IMR-90 (cell line): ENCODE data around the gene TNS1. TPM values are rescaled to one million over a fixed set of nuclear protein-coding genes. Genes with fewer than 3 reads are reported as not detected.
A peak's percentile ranks its signal among the peaks of the same experiment; 100 is the strongest.

ENCODE experiments used
- ATAC-seq: fragments of 200-7000 bp; cut with Tn5 transposase; 2 replicates; pipeline ENCODE4 v1.9.1; 2020; ENCODE audit warnings: low read depth, mild to moderate bottlenecking, moderate library complexity
- BruUV-seq: library from RNA; stranded (reverse); fragments of 400-500 nt; replicated peaks from 2 replicates; lab custom pipeline; 2021; lab: Mats Ljungman, UMichigan
- CTCF ChIA-PET: fragments of 300-600 bp; formaldehyde crosslinking; extraction: SDS; loops from one replicate; lab custom pipeline; 2021; ENCODE audit warnings: antibody characterized with exemption; lab: Yijun Ruan, JAX
- POLR2A ChIA-PET: fragments of 300-600 bp; sonication (Branson Sonifier 250); formaldehyde crosslinking; loops from one replicate; lab custom pipeline; 2022; ENCODE audit warnings: antibody characterized with exemption; ENCODE audit not compliant: unreplicated experiment; lab: Charles Lee
- DNase-seq: peaks from one replicate; pipeline ENCODE4 v3.0.0; 2013
- H2AFZ ChIP-seq: replicated peaks from 2 replicates; pipeline ENCODE3; 2013; ENCODE audit warnings: low read length, mild to moderate bottlenecking; ENCODE audit not compliant: poor library complexity
- H2AK5ac ChIP-seq: 2 replicates; pipeline ENCODE4 v1.6.1; 2013; ENCODE audit warnings: low read depth, low read length, inconsistent platforms
- H2AK9ac ChIP-seq: replicated peaks from 2 replicates; pipeline ENCODE3; 2013; ENCODE audit warnings: mild to moderate bottlenecking, low read depth, low read length, moderate library complexity; ENCODE audit not compliant: poor library complexity
- H2BK120ac ChIP-seq: 2 replicates; pipeline ENCODE4 v1.6.1; 2013; ENCODE audit warnings: low read depth, low read length, inconsistent platforms
- H2BK15ac ChIP-seq: 3 replicates; pipeline ENCODE4 v1.6.1; 2013; ENCODE audit warnings: low read depth, low read length, inconsistent platforms
- H2BK20ac ChIP-seq: 2 replicates; pipeline ENCODE4 v1.6.1; 2013; ENCODE audit warnings: low read depth, mild to moderate bottlenecking, inconsistent platforms, low read length, moderate library complexity
- H2BK5ac ChIP-seq: 2 replicates; pipeline ENCODE4 v1.6.1; 2013; ENCODE audit warnings: mild to moderate bottlenecking, low read depth, low read length, inconsistent platforms; ENCODE audit not compliant: poor library complexity, severe bottlenecking
- H3K14ac ChIP-seq: replicated peaks from 2 replicates; pipeline ENCODE4 v1.6.1; 2013; ENCODE audit warnings: low read depth, low read length, inconsistent platforms
- H3K18ac ChIP-seq: 2 replicates; pipeline ENCODE4 v1.6.1; 2013; ENCODE audit warnings: low read depth, low read length, control low read depth
- H3K23ac ChIP-seq: 2 replicates; pipeline ENCODE4 v1.6.1; 2013; ENCODE audit warnings: low read depth, low read length, inconsistent platforms
- H3K27ac ChIP-seq: 2 replicates; pipeline ENCODE4 v1.5.1; 2013; ENCODE audit warnings: mild to moderate bottlenecking, control low read depth, low read length; ENCODE audit not compliant: insufficient read depth
- H3K27me3 ChIP-seq: 2 replicates; pipeline ENCODE4 v1.6.1; 2013; ENCODE audit warnings: low read length; ENCODE audit not compliant: control insufficient read depth, insufficient read depth
- H3K36me3 ChIP-seq: 2 replicates; pipeline ENCODE4 v1.6.1; 2013; ENCODE audit warnings: low read length, mixed read lengths; ENCODE audit not compliant: control insufficient read depth, insufficient read depth
- H3K4ac ChIP-seq: 2 replicates; pipeline ENCODE4 v1.6.1; 2013; ENCODE audit warnings: low read depth, low read length, inconsistent platforms
- H3K4me1 ChIP-seq: 2 replicates; pipeline ENCODE4 v1.6.1; 2013; ENCODE audit warnings: low read length, mixed read lengths; ENCODE audit not compliant: control insufficient read depth, insufficient read depth
- H3K4me2 ChIP-seq: 2 replicates; pipeline ENCODE4 v1.6.1; 2013; ENCODE audit warnings: low read depth, mild to moderate bottlenecking, control low read depth, low read length, moderate library complexity
- H3K4me3 ChIP-seq: 2 replicates; pipeline ENCODE4 v1.5.1; 2013; ENCODE audit warnings: low read depth, mild to moderate bottlenecking, control low read depth, low read length, moderate library complexity; ENCODE audit not compliant: insufficient read depth
- H3K56ac ChIP-seq: 2 replicates; pipeline ENCODE4 v1.6.1; 2013; ENCODE audit warnings: low read length, inconsistent platforms; ENCODE audit not compliant: insufficient read depth; ENCODE audit errors: extremely low read depth
- H3K79me1 ChIP-seq, 2 experiments: 2 replicates each; pipeline ENCODE4 v1.6.1; 2013; ENCODE audit warnings: low read length in 2 of 2, inconsistent platforms in 1 of 2, low read depth in 1 of 2
- H3K9ac ChIP-seq: 2 replicates; pipeline ENCODE4 v1.6.1; 2013; ENCODE audit warnings: low read depth, low read length, control low read depth
- H3K9me1 ChIP-seq: 2 replicates; pipeline ENCODE4 v1.6.1; 2013; ENCODE audit warnings: low read length, inconsistent platforms; ENCODE audit not compliant: insufficient read depth
- H3K9me3 ChIP-seq: 2 replicates; pipeline ENCODE4 v1.6.1; 2013; ENCODE audit warnings: low read length; ENCODE audit not compliant: control insufficient read depth, insufficient read depth
- H4K20me1 ChIP-seq: 2 replicates; pipeline ENCODE4 v1.6.1; 2013; ENCODE audit warnings: low read length, inconsistent platforms; ENCODE audit not compliant: insufficient read depth
- H4K5ac ChIP-seq: 2 replicates; pipeline ENCODE4 v1.6.1; 2013; ENCODE audit warnings: mild to moderate bottlenecking, low read depth, low read length, control low read depth
- H4K8ac ChIP-seq, 2 experiments: 2 replicates each; pipeline ENCODE4 v1.6.1; 2013; ENCODE audit warnings: low read depth in 2 of 2, low read length in 2 of 2, control low read depth in 1 of 2, inconsistent platforms in 1 of 2
- H4K91ac ChIP-seq: 2 replicates; pipeline ENCODE4 v1.6.1; 2013; ENCODE audit warnings: low read depth, low read length, inconsistent platforms; ENCODE audit not compliant: insufficient read depth
- BHLHE40 ChIP-seq: fragments of 150-350 bp; IDR thresholded peaks from 2 replicates; pipeline ENCODE4 v1.6.1; 2016; ENCODE audit warnings: mild to moderate bottlenecking, low read depth, low read length
- CEBPB ChIP-seq: IDR thresholded peaks from 2 replicates; pipeline ENCODE4 v1.6.1; 2012; ENCODE audit warnings: low read depth, low read length, improper control_type of control experiment
- CHD1 ChIP-seq: IDR thresholded peaks from 2 replicates; pipeline ENCODE4 v1.6.1; 2012; ENCODE audit warnings: low read depth, low read length, improper control_type of control experiment
- FOS ChIP-seq: fragments of 150-350 bp; IDR thresholded peaks from 2 replicates; pipeline ENCODE4 v1.6.1; 2016; ENCODE audit warnings: low read depth, low read length
- MAFK ChIP-seq: IDR thresholded peaks from 2 replicates; pipeline ENCODE4 v1.6.1; 2012; ENCODE audit warnings: low read depth, low read length, improper control_type of control experiment
- MAZ ChIP-seq: IDR thresholded peaks from 2 replicates; pipeline ENCODE4 v1.6.1; 2012; ENCODE audit warnings: low read depth, mild to moderate bottlenecking, low read length, improper control_type of control experiment, moderate library complexity, borderline replicate concordance
- MXI1 ChIP-seq: IDR thresholded peaks from 2 replicates; pipeline ENCODE4 v1.6.1; 2012; ENCODE audit warnings: low read depth, mild to moderate bottlenecking, low read length, moderate library complexity, borderline replicate concordance
- NFE2L2 ChIP-seq: fragments of 150-350 bp; IDR thresholded peaks from 2 replicates; pipeline ENCODE4 v1.6.1; 2016; ENCODE audit warnings: low read depth, mild to moderate bottlenecking, low read length
- POLR2A ChIP-seq: IDR thresholded peaks from 2 replicates; pipeline ENCODE4 v1.6.1; 2012; ENCODE audit warnings: mild to moderate bottlenecking, low read depth, low read length
- RCOR1 ChIP-seq: IDR thresholded peaks from 2 replicates; pipeline ENCODE4 v1.6.1; 2012; ENCODE audit warnings: mild to moderate bottlenecking, low read length, improper control_type of control experiment; ENCODE audit not compliant: insufficient replicate concordance
- RFX5 ChIP-seq: IDR thresholded peaks from 2 replicates; pipeline ENCODE4 v1.8.0; 2012; ENCODE audit warnings: low read depth, mild to moderate bottlenecking, low read length, moderate library complexity
- SMC3 ChIP-seq: fragments of 150-350 bp; IDR thresholded peaks from 2 replicates; pipeline ENCODE4 v1.6.1; 2016; ENCODE audit warnings: low read depth, mild to moderate bottlenecking, antibody characterized with exemption, low read length, moderate library complexity
- USF2 ChIP-seq: fragments of 150-350 bp; IDR thresholded peaks from 2 replicates; pipeline ENCODE4 v1.6.1; 2017; ENCODE audit warnings: mild to moderate bottlenecking, antibody characterized with exemption, low read length, low read depth
- WGBS, 2 experiments: methylation state at CpG; one replicate each; pipeline versions ENCODE4 v1.1.5 to v1.1.7; 2013; ENCODE audit warnings: missing lambda C conversion rate in 2 of 2; ENCODE audit not compliant: insufficient read length in 1 of 2; ENCODE audit errors: extremely low coverage in 2 of 2; 5-methylcytosine and 5-hydroxymethylcytosine counted together
- dilution Hi-C: fragments of 300-500 bp; cut with HindIII; formaldehyde crosslinking; loops from one replicate; pipeline ENCODE4 v1.14.3; 2018; ENCODE audit warnings: low sequenced_read_pairs; ENCODE audit not compliant: unreplicated experiment
- in situ Hi-C: fragments of 300-500 bp; cut with MboI; formaldehyde crosslinking; loops from 3 replicates; pipeline ENCODE4 v1.14.3; 2019; ENCODE audit warnings: low sequenced_read_pairs, inconsistent platforms, mixed read lengths
- intact Hi-C: fragments of 100-400 bp; cut with micrococcal nuclease; formaldehyde crosslinking; loops from 2 replicates; pipeline ENCODE4 v1.10.0; 2022
- polyA plus RNA-seq, 3 experiments: library from polyadenylated mRNA; depleted of rRNA; stranded (reverse); fragments of >200 nt; gene quantifications; 2 replicates each; pipeline ENCODE4 v1.2.3, GENCODE V29; 2012; ENCODE audit warnings: low replicate concordance in 1 of 3
- total RNA-seq: library from RNA; depleted of rRNA; stranded (reverse); fragments of >200 nt; gene quantifications from 2 replicates; pipeline ENCODE4 v1.2.3, GENCODE V29; 2012
- TF ChIP-seq, protein P1 (sequence below): conservative IDR thresholded peaks from 2 replicates; pipeline ENCODE4 v1.5.1; 2012; ENCODE audit warnings: mild to moderate bottlenecking, low read depth, low read length, improper control_type of control experiment
- TF ChIP-seq, protein P2 (sequence below): fragments of 150-350 bp; IDR thresholded peaks from 2 replicates; pipeline ENCODE4 v1.6.1; 2016; ENCODE audit warnings: low read depth, mild to moderate bottlenecking, low read length, moderate library complexity, borderline replicate concordance

Gene TNS1
- total and polyA plus RNA-seq, 2 of the 4 experiments (the other 2 are of a cell fraction) = 41.1 to 45.2 TPM

GRCh38 chr2:218013289-218013688 lies 10.5 kb upstream of the TNS1 start:
- ATAC-seq = no peak
- Histone ChIP-seq H3K79me1 (peaks cover 0 to 13% of the 10 kb centered on the region in 2 experiments; a peak in 1 of 4 replicates), H3K23ac (no peak overlapping the region), H4K20me1 (no peaks in the 10 kb centered on the region), H2BK15ac (no peak overlapping the region), H2BK20ac (no peak overlapping the region), H4K5ac (no peak overlapping the region), H3K18ac (no peak overlapping the region), H3K9me3 (no peaks in the 10 kb centered on the region), H4K91ac (no peak overlapping the region), H2AK9ac (peak overlapping the region; percentile 73), H3K4me2 (no peak overlapping the region), H4K8ac (no peak overlapping the region), H3K9me1 (0 out of 2 replicates have a peak, but pooled peaks cover 3% of the 10 kb centered on the region), H3K4ac (no peak overlapping the region), H2BK120ac (no peak overlapping the region), H3K4me1 (peaks cover 11% of the 10 kb centered on the region), H3K4me3 (no peak overlapping the region), H3K14ac (no peak overlapping the region), H3K27me3 (peaks cover 14% of the 10 kb centered on the region), H2AFZ (no peak overlapping the region), H3K36me3 (no peaks in the 10 kb centered on the region), H3K9ac (no peak overlapping the region), H2AK5ac (no peak overlapping the region), H3K56ac (no peak overlapping the region), H2BK5ac (no peak overlapping the region), H3K27ac (no peak overlapping the region)
- in situ Hi-C loops (no loop called here), intact Hi-C loops (no loop called here), dilution Hi-C loops (no loop called here)
- TF ChIP-seq MAFK = no peak
- TF ChIP-seq BHLHE40 = no peak
- TF ChIP-seq USF2 = no peak
- no peak for TF ChIP-seq MXI1
- TF ChIP-seq, protein P1, sequence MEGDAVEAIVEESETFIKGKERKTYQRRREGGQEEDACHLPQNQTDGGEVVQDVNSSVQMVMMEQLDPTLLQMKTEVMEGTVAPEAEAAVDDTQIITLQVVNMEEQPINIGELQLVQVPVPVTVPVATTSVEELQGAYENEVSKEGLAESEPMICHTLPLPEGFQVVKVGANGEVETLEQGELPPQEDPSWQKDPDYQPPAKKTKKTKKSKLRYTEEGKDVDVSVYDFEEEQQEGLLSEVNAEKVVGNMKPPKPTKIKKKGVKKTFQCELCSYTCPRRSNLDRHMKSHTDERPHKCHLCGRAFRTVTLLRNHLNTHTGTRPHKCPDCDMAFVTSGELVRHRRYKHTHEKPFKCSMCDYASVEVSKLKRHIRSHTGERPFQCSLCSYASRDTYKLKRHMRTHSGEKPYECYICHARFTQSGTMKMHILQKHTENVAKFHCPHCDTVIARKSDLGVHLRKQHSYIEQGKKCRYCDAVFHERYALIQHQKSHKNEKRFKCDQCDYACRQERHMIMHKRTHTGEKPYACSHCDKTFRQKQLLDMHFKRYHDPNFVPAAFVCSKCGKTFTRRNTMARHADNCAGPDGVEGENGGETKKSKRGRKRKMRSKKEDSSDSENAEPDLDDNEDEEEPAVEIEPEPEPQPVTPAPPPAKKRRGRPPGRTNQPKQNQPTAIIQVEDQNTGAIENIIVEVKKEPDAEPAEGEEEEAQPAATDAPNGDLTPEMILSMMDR = no peak
- no peak for TF ChIP-seq SMC3
- no peak for TF ChIP-seq MAZ
- TF ChIP-seq NFE2L2 = no peak
- TF ChIP-seq CEBPB = no peak
- TF ChIP-seq, protein P2, sequence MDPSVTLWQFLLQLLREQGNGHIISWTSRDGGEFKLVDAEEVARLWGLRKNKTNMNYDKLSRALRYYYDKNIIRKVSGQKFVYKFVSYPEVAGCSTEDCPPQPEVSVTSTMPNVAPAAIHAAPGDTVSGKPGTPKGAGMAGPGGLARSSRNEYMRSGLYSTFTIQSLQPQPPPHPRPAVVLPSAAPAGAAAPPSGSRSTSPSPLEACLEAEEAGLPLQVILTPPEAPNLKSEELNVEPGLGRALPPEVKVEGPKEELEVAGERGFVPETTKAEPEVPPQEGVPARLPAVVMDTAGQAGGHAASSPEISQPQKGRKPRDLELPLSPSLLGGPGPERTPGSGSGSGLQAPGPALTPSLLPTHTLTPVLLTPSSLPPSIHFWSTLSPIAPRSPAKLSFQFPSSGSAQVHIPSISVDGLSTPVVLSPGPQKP = no peak
- no peak for TF ChIP-seq RCOR1
- no peak for TF ChIP-seq RFX5
- TF ChIP-seq CHD1 = no peak
- TF ChIP-seq FOS = no peak
- no peak for TF ChIP-seq POLR2A
- ChIA-PET CTCF (no interaction called here), POLR2A (no interaction called here)
- WGBS, 2 experiments = no CpG with 5 or more reads among the region's 2 CpGs
- BruUV-seq = no TSS peak
- no peak for DNase-seq
